Activated naive CD8-positive, alpha-beta T cell (primary cell): ENCODE measurements around the gene NFE2L2.
"Not testable (repeated sequence)": the region's sequence is repeated elsewhere in the genome, so short reads cannot be mapped to it uniquely, and the experiment has no call there.

Experiments
- H3K27ac Mint-ChIP-seq: one replicate; pipeline ENCODE4 v1.8.0; 2021; ENCODE audit warnings: mixed read lengths
- H3K27me3 Mint-ChIP-seq: one replicate; pipeline ENCODE4 v1.8.0; 2021; ENCODE audit warnings: mixed read lengths
- H3K36me3 Mint-ChIP-seq: one replicate; pipeline ENCODE4 v1.8.0; 2021; ENCODE audit warnings: mixed read lengths
- H3K4me1 Mint-ChIP-seq: one replicate; pipeline ENCODE4 v1.8.0; 2021; ENCODE audit warnings: low read depth, mixed read lengths
- H3K4me3 Mint-ChIP-seq: one replicate; pipeline ENCODE4 v1.8.0; 2021; ENCODE audit warnings: mild to moderate bottlenecking, mixed read lengths
- H3K9me3 Mint-ChIP-seq: one replicate; pipeline ENCODE4 v1.8.0; 2021; ENCODE audit warnings: low read depth, mixed read lengths

Gene NFE2L2

DNA sequence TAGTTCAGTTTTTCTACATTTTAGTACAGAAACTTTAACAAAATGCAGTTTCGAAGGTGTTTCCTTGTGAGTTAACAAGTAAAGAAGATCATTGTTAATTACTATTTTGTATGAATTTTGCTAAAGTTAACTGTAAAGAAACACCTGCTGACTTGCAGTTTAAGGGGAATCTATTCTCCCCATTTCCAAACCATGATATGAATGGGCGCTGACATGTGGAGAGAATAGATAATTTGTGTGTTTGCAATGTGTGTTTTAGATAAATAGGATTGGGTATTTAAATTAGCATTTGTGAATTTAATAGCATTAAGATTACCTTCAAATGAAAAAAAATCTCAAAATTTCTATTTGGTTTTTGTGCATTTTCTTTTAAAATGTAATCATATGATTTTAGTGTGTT lies 44.7 kb downstream of the NFE2L2 start:
- peaks cover 22% of the 10 kb centered on the region for H3K36me3 Mint-ChIP-seq
- peaks cover 66% of the 10 kb centered on the region for H3K4me1 Mint-ChIP-seq
- H3K27ac Mint-ChIP-seq, H3K4me3 Mint-ChIP-seq, H3K27me3 Mint-ChIP-seq, H3K9me3 Mint-ChIP-seq: not testable (repeated sequence)

DNA sequence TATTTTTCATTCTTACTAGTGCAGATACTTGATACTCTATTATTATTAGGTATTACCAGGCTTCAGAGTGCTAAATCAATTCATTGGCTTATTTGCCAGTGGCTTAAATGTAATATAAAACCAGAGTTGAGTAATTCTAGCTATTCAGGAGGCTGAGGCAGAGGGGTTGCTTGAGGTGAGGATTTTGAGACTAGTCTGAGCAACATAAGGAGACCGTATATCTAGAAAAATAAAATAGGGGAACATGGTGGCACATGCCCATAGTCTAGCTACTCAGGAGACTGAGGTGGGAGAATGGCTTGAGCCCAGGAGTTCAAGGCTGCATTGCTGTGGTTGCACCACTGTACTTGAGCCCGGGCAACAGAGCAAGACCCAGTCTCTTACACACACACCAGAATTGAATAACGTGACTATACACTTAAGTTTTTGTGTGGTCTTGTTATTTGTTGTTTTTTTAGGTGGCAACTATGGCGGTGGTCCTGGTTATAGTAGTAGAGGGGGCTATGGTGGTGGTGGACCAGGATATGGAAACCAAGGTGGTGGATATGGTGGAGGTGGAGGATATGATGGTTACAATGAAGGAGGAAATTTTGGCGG lies 47.2 kb downstream of the NFE2L2 start:
- Mint-ChIP-seq H3K27me3 (no peaks in the 10 kb centered on the region), H3K9me3 (no peaks in the 10 kb centered on the region), H3K27ac (peak overlapping the region; percentile 85), H3K36me3 (peaks cover 23% of the 10 kb centered on the region), H3K4me3 (peak overlapping the region; percentile 67), H3K4me1 (peaks cover 65% of the 10 kb centered on the region)

DNA sequence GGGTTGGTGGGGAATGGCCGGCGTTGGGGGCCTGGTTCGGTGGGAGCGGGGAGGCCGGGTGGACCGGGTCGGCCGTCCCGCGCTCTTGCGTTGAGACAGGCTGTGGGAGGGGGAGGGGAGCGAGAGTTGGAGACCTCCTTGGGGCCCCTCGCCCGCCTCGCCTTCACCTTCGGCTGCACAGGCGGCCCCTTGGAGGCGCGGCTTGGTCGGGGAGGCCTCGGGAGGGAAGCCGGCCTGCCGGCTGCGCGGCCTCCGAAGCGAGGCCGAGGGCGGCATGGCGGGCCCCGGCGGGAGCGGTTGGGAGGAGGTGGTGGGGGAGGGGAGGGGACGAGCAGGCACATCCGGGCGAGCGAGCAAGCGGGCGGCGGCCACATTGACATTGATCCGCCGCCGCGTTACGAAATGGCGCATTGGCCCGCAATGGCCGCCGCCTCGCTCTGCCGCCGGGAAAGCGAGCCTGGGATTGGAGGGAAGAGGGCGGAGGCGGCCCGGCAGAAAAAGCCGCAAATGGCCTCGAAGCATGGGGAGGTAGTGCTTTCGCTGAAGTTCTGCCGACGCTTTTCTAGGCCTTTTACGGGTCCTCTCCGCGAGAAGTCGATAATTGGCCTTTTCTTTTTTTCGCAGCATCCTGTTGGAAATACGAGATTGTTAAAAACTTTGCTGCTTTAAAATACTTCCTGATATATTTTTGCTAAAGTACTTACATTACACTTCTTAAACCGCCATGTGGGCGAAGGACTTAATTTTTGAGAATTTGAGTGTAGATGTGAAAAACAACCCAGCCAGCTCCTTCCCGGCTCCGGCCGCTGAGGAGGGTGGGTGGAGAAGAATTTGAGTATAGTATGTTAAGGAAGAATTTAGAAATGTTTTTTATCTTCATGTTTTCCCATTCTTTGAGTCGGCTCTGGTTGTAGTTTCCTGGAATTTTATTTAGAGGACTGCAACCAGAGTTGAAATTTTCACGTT lies 51.4 kb downstream of the NFE2L2 start:
- H3K36me3 Mint-ChIP-seq: peaks cover 21% of the 10 kb centered on the region

DNA sequence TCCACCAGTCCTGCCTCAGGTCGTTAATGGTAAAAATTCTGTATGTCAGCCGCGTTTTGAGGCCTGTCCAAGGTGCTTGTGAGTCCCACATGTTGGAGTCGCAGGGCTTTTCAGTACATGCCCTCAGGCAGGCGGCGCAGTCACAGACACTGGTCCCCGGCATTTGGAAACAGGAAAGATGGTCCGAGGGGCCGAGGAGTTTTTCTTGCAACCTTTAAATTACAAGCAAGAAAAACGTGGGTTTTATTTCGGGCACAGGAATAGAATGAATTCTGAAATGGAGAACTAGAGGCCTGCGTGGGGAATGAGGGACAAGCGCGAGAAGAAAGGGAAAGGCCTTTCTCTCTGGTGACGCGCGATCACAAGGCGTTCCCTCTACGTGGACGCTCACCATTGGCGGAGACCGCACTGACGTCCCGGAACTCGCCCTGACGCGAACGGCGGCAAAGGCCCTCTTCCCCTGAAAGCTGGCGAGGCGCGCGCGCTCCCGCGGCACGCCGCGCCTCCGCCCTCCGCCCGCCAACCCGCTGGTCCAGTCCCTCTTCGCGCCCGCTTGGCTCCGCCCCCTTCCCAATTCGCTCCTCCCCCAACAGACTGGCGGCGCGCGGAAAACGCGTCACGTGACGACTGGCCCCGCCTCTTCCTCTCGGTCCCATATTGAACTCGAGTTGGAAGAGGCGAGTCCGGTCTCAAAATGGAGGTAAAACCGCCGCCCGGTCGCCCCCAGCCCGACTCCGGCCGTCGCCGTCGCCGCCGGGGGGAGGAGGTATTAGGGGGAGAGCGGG lies 52.2 kb downstream of the NFE2L2 start, which contains the start of gene HNRNPA3:
Gene HNRNPA3 (plus strand): TSS at position 689 of the 785 bp plus-strand sequence. CDS start 6 bp downstream, at position 695.
- H3K4me3 Mint-ChIP-seq: peak within 1 kb of the TSS; percentile 95
- H3K4me1 Mint-ChIP-seq: peaks cover 43% of the 10 kb centered on the region
- peaks cover 18% of the 10 kb centered on the region for H3K36me3 Mint-ChIP-seq

More for the DNA sequence above, 51.4 kb downstream of the NFE2L2 start:
- H3K4me3 Mint-ChIP-seq: peak overlapping the region; percentile 95
- peak overlapping the region; percentile 99 for H3K27ac Mint-ChIP-seq
- H3K9me3 Mint-ChIP-seq: no peaks in the 10 kb centered on the region
- no peaks in the 10 kb centered on the region for H3K27me3 Mint-ChIP-seq
- peaks cover 47% of the 10 kb centered on the region for H3K4me1 Mint-ChIP-seq

DNA sequence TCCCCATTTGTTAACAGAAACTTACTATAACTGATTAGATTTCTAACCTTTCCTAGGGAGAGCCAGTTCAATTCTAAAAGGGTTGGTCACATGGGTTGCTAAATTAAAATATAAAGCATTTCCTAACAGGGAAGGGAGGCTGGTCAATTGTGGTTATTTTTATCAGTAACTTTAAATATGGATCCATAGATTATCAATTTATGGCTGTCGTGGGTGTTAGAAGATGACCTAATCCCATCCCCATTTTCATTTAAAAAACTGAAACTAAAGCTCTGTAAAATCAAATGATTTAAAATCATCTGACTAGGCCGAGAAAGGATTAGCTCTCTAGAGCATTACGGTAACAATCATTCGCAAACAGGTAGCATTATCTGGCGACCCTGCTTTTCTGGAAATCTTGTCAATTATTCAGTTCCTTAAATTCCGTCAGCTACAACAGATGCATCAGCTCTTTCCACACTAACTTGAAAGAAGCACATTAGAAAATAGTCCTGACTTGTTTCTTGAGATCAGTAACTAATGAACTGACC lies 52.9 kb downstream of the NFE2L2 start:
- no peaks in the 10 kb centered on the region for H3K27me3 Mint-ChIP-seq
- H3K27ac Mint-ChIP-seq: peak overlapping the region; percentile 99
- peaks cover 18% of the 10 kb centered on the region for H3K36me3 Mint-ChIP-seq
- peak overlapping the region; percentile 95 for H3K4me3 Mint-ChIP-seq
- no peaks in the 10 kb centered on the region for H3K9me3 Mint-ChIP-seq
- H3K4me1 Mint-ChIP-seq: peaks cover 43% of the 10 kb centered on the region

More for the DNA sequence above, 52.2 kb downstream of the NFE2L2 start, which contains the start of gene HNRNPA3:
- H3K27ac Mint-ChIP-seq: peak within 1 kb of the TSS; percentile 99
- H3K27me3 Mint-ChIP-seq: no peaks in the 10 kb centered on the region
- no peaks in the 10 kb centered on the region for H3K9me3 Mint-ChIP-seq

DNA sequence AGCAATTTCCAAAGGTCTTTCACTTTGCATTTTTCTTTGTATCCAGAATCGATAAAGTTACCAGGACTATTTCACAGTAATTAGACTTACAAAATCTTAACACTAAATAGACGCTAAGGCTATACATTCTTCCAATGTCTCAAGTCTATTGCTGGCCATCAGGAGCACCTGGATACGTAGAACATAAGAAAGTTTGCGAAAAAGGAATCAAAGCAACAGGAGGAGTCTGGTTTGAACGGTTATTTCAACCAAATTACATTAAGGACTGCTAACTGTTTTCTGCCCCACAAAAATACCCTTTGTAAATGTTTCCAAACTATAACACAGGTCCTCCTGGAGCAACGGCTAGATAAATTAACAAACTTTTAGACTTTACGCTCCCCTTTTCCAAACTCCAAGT lies 53.4 kb downstream of the NFE2L2 start:
- H3K36me3 Mint-ChIP-seq: peaks cover 14% of the 10 kb centered on the region
- peak overlapping the region; percentile 95 for H3K4me3 Mint-ChIP-seq
- H3K9me3 Mint-ChIP-seq: no peaks in the 10 kb centered on the region
- peak overlapping the region; percentile 99 for H3K27ac Mint-ChIP-seq
- peaks cover 40% of the 10 kb centered on the region for H3K4me1 Mint-ChIP-seq
- H3K27me3 Mint-ChIP-seq: no peaks in the 10 kb centered on the region

DNA sequence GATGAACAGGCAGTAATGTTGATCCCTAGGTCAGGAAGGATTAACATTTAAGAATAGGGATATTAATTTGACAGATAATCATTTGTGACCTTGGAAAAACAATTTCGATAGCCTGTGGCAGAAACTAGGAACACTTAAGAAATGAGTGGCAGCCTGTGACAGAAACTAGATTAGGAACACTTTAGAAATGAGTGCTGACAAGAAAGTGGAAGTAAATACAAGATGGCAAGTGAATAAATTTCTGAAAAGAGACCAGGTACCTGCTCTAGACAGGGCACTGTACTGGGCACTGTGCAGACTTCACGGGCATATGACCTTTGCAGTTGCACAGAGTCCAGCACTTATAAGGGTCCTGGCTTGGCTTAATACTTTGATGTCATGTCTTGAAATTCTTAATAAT lies 57.4 kb downstream of the NFE2L2 start:
- Mint-ChIP-seq H3K27ac (no peak overlapping the region), H3K4me1 (peaks cover 23% of the 10 kb centered on the region), H3K9me3 (no peaks in the 10 kb centered on the region), H3K27me3 (no peaks in the 10 kb centered on the region), H3K4me3 (no peak overlapping the region), H3K36me3 (peaks cover 3% of the 10 kb centered on the region)

DNA sequence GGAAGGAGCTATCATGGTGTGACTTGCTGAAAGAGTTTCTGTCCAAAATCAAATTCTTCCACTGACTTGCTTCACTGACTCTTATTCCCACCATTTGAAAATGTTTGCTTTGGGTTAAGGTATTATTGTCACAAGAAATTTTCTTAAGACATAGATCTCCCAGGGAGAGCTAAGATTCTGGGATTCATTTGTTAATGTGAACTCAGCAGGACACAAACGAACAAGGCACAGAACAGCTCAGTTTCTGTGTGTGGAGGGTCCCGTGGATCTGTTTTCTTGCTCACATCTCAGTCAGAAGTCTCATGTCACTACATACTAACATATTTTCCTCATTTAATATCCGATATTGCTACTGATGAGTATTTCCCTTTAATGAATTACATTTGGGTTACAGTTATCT lies 60.1 kb downstream of the NFE2L2 start:
- H3K4me1 Mint-ChIP-seq: peaks cover 10% of the 10 kb centered on the region

DNA sequence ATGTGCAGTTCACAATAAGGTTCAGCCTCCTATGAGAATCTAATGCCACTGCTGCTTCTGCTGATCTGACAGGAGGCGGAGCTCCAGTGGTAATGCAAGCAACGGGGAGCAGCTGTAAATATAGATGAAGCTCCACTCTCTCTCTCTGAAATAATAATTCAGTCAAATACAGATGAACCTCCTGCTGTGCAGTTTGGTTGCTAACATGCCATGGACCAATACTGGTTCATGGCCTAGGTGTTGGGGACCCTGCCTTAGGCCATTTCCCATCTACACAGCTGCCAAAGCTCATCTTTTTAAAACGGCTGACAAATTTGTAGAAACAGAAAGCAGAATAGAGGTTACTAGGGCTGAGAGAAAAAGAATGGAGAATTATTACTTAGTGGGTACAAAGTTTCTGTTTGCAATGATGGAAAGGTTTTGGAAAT lies 62.6 kb downstream of the NFE2L2 start:
- Mint-ChIP-seq H3K36me3 (no peaks in the 10 kb centered on the region), H3K27ac (no peak overlapping the region)

More for the DNA sequence above, 60.1 kb downstream of the NFE2L2 start:
- no peak overlapping the region for H3K4me3 Mint-ChIP-seq
- no peaks in the 10 kb centered on the region for H3K9me3 Mint-ChIP-seq
- no peaks in the 10 kb centered on the region for H3K36me3 Mint-ChIP-seq
- no peak overlapping the region for H3K27ac Mint-ChIP-seq
- no peaks in the 10 kb centered on the region for H3K27me3 Mint-ChIP-seq

DNA sequence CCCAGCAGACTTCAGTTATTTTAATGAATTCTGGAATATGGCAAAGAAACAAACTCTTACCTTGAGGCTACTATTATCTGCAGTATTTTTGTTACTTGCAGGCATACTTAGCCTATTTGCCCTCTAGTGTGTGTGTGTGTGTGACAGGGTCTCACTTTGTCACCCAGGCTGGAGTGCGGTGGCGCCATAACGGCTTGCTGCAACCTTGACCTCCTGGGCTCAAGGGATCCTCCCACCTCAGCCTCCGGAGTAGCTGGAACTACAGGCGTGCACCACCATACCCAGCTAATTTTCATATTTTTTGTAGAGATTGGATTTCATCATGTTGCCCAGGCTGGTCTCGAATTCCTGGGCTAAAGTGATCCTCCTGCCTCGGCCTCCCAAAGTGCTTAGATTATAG lies 64.1 kb downstream of the NFE2L2 start:
- H3K36me3 Mint-ChIP-seq, H3K27ac Mint-ChIP-seq, H3K27me3 Mint-ChIP-seq, H3K4me3 Mint-ChIP-seq, H3K4me1 Mint-ChIP-seq, H3K9me3 Mint-ChIP-seq: not testable (repeated sequence)

More for the DNA sequence above, 62.6 kb downstream of the NFE2L2 start:
- H3K9me3 Mint-ChIP-seq: no peaks in the 10 kb centered on the region
- H3K4me3 Mint-ChIP-seq: no peak overlapping the region
- no peaks in the 10 kb centered on the region for H3K27me3 Mint-ChIP-seq
- peaks cover 3% of the 10 kb centered on the region for H3K4me1 Mint-ChIP-seq

DNA sequence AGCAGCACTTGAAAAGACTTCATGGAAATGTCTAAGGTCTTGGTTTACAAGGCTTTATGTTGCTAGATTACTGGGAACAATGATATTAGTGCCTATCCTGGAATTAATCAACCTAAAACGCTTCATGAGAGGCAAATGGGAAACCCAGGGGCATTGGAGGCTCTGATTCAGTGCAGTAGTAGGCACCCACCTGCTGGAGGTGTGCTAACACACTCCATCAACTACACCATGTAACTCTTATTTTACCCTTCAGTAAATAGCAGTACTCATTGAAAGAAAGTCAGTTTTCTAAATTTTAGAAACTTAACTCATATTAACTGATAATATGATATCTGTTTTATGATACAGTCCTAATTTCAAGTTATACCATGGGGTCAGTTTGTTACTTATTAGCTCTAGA lies 69.3 kb downstream of the NFE2L2 start:
- Mint-ChIP-seq H3K4me1 (no peaks in the 10 kb centered on the region), H3K27me3 (no peaks in the 10 kb centered on the region), H3K9me3 (no peaks in the 10 kb centered on the region), H3K4me3 (no peak overlapping the region), H3K36me3 (no peaks in the 10 kb centered on the region), H3K27ac (no peak overlapping the region)

DNA sequence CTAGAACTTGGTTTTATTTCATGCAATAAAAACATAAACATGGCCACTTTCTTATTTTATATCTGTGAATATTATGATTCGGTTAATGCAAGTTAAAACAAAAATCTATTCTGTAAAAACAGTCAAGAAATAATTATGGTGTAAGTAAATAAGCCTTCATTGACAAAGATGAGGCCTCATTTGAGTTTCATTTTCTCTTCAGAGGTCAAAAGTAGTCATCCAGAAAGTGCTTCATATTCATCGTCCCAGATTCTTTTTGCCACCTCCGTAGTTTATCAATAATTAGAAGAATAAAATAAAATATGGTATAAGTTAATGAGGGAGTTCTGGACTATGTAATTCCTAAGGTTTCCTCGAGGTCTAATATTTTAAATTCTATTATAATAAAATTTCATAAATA lies 71.3 kb downstream of the NFE2L2 start:
- Mint-ChIP-seq H3K4me3 (no peak overlapping the region), H3K9me3 (no peaks in the 10 kb centered on the region), H3K4me1 (no peaks in the 10 kb centered on the region), H3K36me3 (no peaks in the 10 kb centered on the region), H3K27me3 (no peaks in the 10 kb centered on the region), H3K27ac (no peak overlapping the region)

DNA sequence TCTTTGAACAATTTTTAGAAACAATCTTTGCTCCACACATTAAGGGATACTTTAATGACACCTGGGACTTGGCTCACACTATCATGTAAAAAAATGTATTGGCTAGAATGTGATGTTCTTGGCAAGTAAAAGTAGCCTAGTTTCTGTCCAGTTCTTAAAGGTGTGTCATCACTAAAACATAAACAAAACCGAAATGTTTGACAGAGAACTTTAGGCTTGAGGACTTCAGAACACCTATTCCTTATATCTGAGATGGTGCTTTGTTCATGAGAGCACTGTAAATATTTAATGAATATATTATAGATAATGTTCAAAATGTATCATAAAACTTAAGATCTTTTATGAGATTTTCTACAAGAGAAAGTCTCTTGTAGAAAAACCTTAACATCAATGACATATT lies 71.7 kb downstream of the NFE2L2 start:
- no peaks in the 10 kb centered on the region for H3K36me3 Mint-ChIP-seq
- H3K27ac Mint-ChIP-seq: no peak overlapping the region
- H3K27me3 Mint-ChIP-seq: no peaks in the 10 kb centered on the region
- no peaks in the 10 kb centered on the region for H3K9me3 Mint-ChIP-seq
- H3K4me1 Mint-ChIP-seq: no peaks in the 10 kb centered on the region
- no peak overlapping the region for H3K4me3 Mint-ChIP-seq

DNA sequence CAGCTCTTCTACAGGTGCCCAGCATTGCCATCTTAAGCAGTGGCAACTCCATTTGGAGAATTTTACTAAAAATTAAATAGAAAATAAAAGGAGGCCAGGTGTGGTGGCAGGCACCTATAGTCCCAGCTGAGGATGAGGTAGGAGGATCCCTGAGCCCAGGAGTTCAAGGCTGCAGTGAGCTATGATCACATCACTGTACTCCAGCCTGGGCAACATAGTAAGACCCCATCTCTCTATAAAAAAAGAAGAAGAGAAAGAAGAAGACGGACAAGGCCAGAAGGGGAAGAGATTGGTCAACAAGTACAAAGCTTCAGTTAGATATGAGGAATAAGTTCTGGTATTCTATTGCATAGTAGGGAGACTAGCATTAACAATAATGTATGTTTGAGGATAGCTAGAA lies 73.6 kb downstream of the NFE2L2 start:
- H3K4me3 Mint-ChIP-seq: no peak overlapping the region
- no peak overlapping the region for H3K27ac Mint-ChIP-seq
- no peaks in the 10 kb centered on the region for H3K27me3 Mint-ChIP-seq
- H3K4me1 Mint-ChIP-seq: no peaks in the 10 kb centered on the region
- H3K36me3 Mint-ChIP-seq: no peaks in the 10 kb centered on the region
- no peaks in the 10 kb centered on the region for H3K9me3 Mint-ChIP-seq
